GM12878 (cell line): ENCODE measurements around the gene REL. TPM values are rescaled to one million over a fixed set of nuclear protein-coding genes. Genes with fewer than 3 reads are reported as not detected.

Experiments
- CEBPB ChIP-seq, 2 experiments: fragments of 150-350 bp in 1 of 2; IDR thresholded peaks; 2 replicates each; pipeline ENCODE4 v1.6.1; 2012 to 2014; ENCODE audit warnings: low read depth in 2 of 2, low read length in 2 of 2, borderline replicate concordance in 1 of 2, inconsistent platforms in 1 of 2
- DPF2 ChIP-seq: fragments of 450-650 bp; IDR thresholded peaks from 2 replicates; pipeline ENCODE4 v1.6.1; 2017; ENCODE audit warnings: mild to moderate bottlenecking
- KAT2A ChIP-seq: conservative IDR thresholded peaks from 2 replicates; pipeline ENCODE4 v1.6.1; 2011; ENCODE audit warnings: low read depth, low read length; ENCODE audit not compliant: control insufficient read depth
- KLF5 ChIP-seq: fragments of 450-650 bp; IDR thresholded peaks from 2 replicates; pipeline ENCODE4 v1.6.1; 2014; ENCODE audit warnings: mild to moderate bottlenecking; ENCODE audit not compliant: partially characterized antibody
- NBN ChIP-seq: fragments of 450-650 bp; IDR thresholded peaks from 2 replicates; pipeline ENCODE4 v1.6.1; 2016
- POLR2A ChIP-seq: IDR thresholded peaks from 2 replicates; pipeline ENCODE4 v1.6.1; 2011; ENCODE audit warnings: low read depth, mild to moderate bottlenecking, low read length
- POLR2AphosphoS2 ChIP-seq: IDR thresholded peaks from 2 replicates; pipeline ENCODE4 v1.6.1; 2011; ENCODE audit warnings: low read depth, mild to moderate bottlenecking, low read length, improper control_type of control experiment, moderate library complexity
- SMARCA5 ChIP-seq: fragments of 450-650 bp; IDR thresholded peaks from 2 replicates; pipeline ENCODE4 v1.6.1; 2017; ENCODE audit warnings: mild to moderate bottlenecking
- SPI1 ChIP-seq: IDR thresholded peaks from 2 replicates; pipeline ENCODE4 v1.6.1; 2011; ENCODE audit warnings: low read depth, mild to moderate bottlenecking, low read length, moderate library complexity, borderline replicate concordance; ENCODE audit not compliant: insufficient read depth
- TCF12 ChIP-seq: IDR thresholded peaks from 2 replicates; pipeline ENCODE4 v1.6.1; 2011; ENCODE audit warnings: low read depth, mild to moderate bottlenecking, low read length
- ZBED1 ChIP-seq: IDR thresholded peaks from 2 replicates; pipeline ENCODE4 v1.6.1; 2016; ENCODE audit warnings: borderline replicate concordance
- ZNF384 ChIP-seq: IDR thresholded peaks from 2 replicates; pipeline ENCODE4 v1.6.1; 2012; ENCODE audit warnings: low read depth, mild to moderate bottlenecking, low read length, improper control_type of control experiment, borderline replicate concordance
- polyA plus RNA-seq, 11 experiments: library from polyadenylated mRNA; depleted of rRNA in 4 of 11; unstranded in 6 of 11; stranded (reverse) in 5 of 11; fragments of >200 nt; fragmentation: Nextera tagmentation in 4 of 11; fragmentation: Illumina TruSeq in 1 of 11; extraction: Ambion mirVana in 4 of 11; extraction: Trizol in 1 of 11; gene quantifications; 1 replicate in 1 of 11; 2 replicates in 10 of 11; pipeline versions ENCODE4 v1.2.1 to v1.2.3, GENCODE V29; 2011 to 2016; ENCODE audit warnings: inconsistent platforms in 2 of 11, missing spikeins in 2 of 11, low read depth in 1 of 11
- total RNA-seq, 4 experiments: library from RNA; depleted of rRNA in 3 of 4; stranded (reverse); fragments of >200 nt in 3 of 4; fragmentation: Illumina TruSeq in 1 of 4; extraction: Trizol in 1 of 4; gene quantifications; 2 replicates each; pipeline versions ENCODE4 v1.2.1 to v1.2.3, GENCODE V29; 2013 to 2021
- TF ChIP-seq, protein P1 (sequence below): fragments of 450-650 bp; formaldehyde crosslinking; IDR thresholded peaks from 2 replicates; pipeline ENCODE4 v1.4.0; 2022; ENCODE audit warnings: mild to moderate bottlenecking, moderate library complexity
- TF ChIP-seq, protein P2 (sequence below): IDR thresholded peaks from 2 replicates; pipeline ENCODE4 v1.6.1; 2012; ENCODE audit warnings: mild to moderate bottlenecking, low read depth, low read length
- TF ChIP-seq, protein P3 (sequence below): IDR thresholded peaks from 2 replicates; pipeline ENCODE4 v1.6.1; 2011; ENCODE audit warnings: mild to moderate bottlenecking, low read depth, low read length, moderate library complexity; ENCODE audit not compliant: insufficient replicate concordance
- TF ChIP-seq, protein P4 (sequence below): fragments of 450-650 bp; IDR thresholded peaks from 2 replicates; pipeline ENCODE4 v1.6.1; 2017; ENCODE audit warnings: mild to moderate bottlenecking
- TF ChIP-seq, protein P5 (sequence below): fragments of 450-650 bp; IDR thresholded peaks from 2 replicates; pipeline ENCODE4 v1.6.1; 2016; ENCODE audit warnings: mild to moderate bottlenecking
- TF ChIP-seq, protein P6 (sequence below): IDR thresholded peaks from 2 replicates; pipeline ENCODE4 v1.6.1; 2012; ENCODE audit warnings: low read depth, low read length, improper control_type of control experiment

The REL gene
- total and polyA plus RNA-seq, 10 of the 15 experiments (the other 5 are each of a cell fraction or from before 2014, with no cell fraction given), result 6.3 to 52.4 (median 26.6) TPM

DNA sequence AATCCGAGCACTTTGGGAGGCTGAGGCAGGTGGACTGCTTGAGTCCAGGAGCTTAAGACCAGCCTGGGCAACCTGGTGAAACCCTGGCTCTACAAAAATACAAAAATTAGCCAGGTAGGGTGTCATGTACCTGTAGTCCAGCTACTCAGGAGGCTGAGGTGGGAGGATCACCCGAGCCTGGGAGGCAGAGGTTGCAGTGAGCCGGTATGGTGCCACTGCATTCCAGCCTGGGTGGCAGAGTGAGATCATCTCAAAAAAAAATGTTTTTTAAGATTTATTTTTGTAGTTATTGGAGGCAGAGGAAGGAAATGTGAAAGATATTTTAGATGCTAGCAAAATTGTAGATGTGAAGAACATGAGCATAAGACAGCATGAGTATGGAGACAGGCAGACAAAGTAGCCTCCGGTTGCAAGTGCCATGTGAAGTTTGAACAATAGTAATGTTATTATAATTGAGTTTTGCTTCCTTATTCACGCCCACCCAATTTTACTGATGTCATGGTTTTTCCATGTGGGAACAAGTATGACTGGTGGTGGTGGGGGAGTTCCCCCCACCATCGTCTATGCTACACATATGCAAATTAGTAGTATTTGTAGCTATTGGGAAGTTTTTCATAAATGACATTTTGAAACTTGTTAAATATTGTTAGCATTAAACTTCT is 18.0 kb downstream of the REL start (continued):
- TF ChIP-seq, protein P1, sequence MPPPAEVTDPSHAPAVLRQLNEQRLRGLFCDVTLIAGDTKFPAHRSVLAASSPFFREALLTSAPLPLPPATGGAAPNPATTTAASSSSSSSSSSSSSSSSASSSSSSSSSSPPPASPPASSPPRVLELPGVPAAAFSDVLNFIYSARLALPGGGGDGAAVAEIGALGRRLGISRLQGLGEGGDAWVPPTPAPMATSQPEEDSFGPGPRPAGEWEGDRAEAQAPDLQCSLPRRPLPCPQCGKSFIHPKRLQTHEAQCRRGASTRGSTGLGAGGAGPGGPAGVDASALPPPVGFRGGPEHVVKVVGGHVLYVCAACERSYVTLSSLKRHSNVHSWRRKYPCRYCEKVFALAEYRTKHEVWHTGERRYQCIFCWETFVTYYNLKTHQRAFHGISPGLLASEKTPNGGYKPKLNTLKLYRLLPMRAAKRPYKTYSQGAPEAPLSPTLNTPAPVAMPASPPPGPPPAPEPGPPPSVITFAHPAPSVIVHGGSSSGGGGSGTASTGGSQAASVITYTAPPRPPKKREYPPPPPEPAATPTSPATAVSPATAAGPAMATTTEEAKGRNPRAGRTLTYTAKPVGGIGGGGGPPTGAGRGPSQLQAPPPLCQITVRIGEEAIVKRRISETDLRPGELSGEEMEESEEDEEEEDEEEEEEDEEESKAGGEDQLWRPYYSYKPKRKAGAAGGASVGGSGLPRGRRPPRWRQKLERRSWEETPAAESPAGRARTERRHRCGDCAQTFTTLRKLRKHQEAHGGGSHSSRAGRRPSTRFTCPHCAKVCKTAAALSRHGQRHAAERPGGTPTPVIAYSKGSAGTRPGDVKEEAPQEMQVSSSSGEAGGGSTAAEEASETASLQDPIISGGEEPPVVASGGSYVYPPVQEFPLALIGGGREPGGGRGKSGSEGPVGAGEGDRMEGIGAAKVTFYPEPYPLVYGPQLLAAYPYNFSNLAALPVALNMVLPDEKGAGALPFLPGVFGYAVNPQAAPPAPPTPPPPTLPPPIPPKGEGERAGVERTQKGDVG (CRISPR knock-in tag), result no peak
- TF ChIP-seq ZBED1 (peak; percentile 83), NBN (0 out of 2 replicates have a peak, but pooled peaks have one; percentile 47), DPF2 (peak; percentile 81; the same call in 1 of the 2 replicates), KLF5 (no peak), SPI1 (no peak), POLR2A (peak; percentile 32; the same call in 1 of the 2 replicates), SMARCA5 (no peak), ZNF384 (no peak), POLR2AphosphoS2 (no peak), KAT2A (no peak), TCF12 (no peak), CEBPB (IDR thresholded peaks at IDR 0.05; ENCODE audit: borderline replicate concordance in 1 of 2, low read depth in 2 of 2, low read length in 2 of 2) (peak in 1 of 2 experiments; percentile 69; a peak in 1 of 4 replicates)
- TF ChIP-seq, protein P2, sequence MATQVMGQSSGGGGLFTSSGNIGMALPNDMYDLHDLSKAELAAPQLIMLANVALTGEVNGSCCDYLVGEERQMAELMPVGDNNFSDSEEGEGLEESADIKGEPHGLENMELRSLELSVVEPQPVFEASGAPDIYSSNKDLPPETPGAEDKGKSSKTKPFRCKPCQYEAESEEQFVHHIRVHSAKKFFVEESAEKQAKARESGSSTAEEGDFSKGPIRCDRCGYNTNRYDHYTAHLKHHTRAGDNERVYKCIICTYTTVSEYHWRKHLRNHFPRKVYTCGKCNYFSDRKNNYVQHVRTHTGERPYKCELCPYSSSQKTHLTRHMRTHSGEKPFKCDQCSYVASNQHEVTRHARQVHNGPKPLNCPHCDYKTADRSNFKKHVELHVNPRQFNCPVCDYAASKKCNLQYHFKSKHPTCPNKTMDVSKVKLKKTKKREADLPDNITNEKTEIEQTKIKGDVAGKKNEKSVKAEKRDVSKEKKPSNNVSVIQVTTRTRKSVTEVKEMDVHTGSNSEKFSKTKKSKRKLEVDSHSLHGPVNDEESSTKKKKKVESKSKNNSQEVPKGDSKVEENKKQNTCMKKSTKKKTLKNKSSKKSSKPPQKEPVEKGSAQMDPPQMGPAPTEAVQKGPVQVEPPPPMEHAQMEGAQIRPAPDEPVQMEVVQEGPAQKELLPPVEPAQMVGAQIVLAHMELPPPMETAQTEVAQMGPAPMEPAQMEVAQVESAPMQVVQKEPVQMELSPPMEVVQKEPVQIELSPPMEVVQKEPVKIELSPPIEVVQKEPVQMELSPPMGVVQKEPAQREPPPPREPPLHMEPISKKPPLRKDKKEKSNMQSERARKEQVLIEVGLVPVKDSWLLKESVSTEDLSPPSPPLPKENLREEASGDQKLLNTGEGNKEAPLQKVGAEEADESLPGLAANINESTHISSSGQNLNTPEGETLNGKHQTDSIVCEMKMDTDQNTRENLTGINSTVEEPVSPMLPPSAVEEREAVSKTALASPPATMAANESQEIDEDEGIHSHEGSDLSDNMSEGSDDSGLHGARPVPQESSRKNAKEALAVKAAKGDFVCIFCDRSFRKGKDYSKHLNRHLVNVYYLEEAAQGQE, result no peak
- TF ChIP-seq, protein P3, sequence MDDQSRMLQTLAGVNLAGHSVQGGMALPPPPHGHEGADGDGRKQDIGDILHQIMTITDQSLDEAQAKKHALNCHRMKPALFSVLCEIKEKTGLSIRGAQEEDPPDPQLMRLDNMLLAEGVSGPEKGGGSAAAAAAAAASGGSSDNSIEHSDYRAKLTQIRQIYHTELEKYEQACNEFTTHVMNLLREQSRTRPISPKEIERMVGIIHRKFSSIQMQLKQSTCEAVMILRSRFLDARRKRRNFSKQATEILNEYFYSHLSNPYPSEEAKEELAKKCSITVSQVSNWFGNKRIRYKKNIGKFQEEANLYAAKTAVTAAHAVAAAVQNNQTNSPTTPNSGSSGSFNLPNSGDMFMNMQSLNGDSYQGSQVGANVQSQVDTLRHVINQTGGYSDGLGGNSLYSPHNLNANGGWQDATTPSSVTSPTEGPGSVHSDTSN, result no peak
- TF ChIP-seq, protein P4, sequence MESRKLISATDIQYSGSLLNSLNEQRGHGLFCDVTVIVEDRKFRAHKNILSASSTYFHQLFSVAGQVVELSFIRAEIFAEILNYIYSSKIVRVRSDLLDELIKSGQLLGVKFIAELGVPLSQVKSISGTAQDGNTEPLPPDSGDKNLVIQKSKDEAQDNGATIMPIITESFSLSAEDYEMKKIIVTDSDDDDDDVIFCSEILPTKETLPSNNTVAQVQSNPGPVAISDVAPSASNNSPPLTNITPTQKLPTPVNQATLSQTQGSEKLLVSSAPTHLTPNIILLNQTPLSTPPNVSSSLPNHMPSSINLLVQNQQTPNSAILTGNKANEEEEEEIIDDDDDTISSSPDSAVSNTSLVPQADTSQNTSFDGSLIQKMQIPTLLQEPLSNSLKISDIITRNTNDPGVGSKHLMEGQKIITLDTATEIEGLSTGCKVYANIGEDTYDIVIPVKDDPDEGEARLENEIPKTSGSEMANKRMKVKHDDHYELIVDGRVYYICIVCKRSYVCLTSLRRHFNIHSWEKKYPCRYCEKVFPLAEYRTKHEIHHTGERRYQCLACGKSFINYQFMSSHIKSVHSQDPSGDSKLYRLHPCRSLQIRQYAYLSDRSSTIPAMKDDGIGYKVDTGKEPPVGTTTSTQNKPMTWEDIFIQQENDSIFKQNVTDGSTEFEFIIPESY, result no peak
- TF ChIP-seq, protein P5, sequence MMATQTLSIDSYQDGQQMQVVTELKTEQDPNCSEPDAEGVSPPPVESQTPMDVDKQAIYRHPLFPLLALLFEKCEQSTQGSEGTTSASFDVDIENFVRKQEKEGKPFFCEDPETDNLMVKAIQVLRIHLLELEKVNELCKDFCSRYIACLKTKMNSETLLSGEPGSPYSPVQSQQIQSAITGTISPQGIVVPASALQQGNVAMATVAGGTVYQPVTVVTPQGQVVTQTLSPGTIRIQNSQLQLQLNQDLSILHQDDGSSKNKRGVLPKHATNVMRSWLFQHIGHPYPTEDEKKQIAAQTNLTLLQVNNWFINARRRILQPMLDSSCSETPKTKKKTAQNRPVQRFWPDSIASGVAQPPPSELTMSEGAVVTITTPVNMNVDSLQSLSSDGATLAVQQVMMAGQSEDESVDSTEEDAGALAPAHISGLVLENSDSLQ, result no peak
- TF ChIP-seq, protein P6, sequence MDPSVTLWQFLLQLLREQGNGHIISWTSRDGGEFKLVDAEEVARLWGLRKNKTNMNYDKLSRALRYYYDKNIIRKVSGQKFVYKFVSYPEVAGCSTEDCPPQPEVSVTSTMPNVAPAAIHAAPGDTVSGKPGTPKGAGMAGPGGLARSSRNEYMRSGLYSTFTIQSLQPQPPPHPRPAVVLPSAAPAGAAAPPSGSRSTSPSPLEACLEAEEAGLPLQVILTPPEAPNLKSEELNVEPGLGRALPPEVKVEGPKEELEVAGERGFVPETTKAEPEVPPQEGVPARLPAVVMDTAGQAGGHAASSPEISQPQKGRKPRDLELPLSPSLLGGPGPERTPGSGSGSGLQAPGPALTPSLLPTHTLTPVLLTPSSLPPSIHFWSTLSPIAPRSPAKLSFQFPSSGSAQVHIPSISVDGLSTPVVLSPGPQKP, result no peak
